Raji (cell line): ENCODE data around the gene MPST.

Experiments
- POLR2A ChIP-seq: IDR thresholded peaks from 2 replicates; pipeline ENCODE4 v1.6.1; 2011; ENCODE audit warnings: low read depth, low read length, control low read depth; ENCODE audit not compliant: insufficient read depth

MPST gene

DNA sequence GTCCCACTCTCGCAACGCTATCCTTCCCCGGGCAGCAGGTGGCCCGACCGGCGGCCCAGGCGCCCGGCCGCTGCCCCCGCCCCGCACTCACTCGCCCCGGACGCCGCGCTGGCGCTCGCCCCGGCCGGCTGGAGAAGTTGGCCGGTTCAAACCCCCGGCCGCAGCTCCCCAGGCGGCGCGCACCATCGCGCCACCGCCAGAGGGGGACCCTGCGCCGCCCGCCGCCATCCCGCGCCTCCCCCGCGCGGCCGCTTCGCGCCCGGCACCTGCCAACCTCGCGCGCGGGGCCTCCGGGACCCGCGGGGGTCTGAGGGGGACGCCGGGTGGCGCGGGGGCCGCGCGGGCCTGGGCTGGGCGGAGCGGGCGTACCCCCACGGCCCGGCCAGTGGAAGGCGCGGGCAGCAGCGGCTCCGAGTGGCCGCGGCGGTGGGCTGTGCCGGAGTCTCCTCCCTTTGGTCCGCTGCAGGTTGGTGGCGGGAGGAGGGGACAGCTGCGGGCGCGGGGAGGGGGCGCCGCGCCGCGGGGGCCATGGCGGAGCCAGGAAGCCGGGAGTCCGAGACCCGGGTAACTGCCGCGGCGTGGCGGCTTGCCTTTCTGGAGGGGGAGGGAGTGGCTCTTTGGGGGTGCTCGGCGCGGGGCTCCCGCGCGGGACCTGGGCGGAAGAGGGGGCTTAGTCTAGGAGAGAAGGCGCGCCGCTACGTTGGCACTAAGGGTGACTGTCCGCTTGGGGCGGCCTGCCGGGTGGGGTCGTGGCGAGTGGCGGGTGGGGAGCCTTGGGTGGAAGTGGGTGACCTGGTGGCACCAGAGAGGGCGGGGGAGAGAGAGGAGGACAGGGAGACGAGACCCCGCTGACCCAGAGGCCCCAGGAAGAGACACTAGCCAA is at the start of gene MPST, which contains the start of gene TST:
Gene MPST, plus strand, starts transcription at position 434 of the 883 bp plus-strand sequence. Its CDS starts 95 bp downstream, at position 529.
Gene TST, minus strand, starts transcription at position 139 of the 883 bp plus-strand sequence. CDS start 715 bp downstream, outside the sequence.
- peak; percentile 54 for TF ChIP-seq POLR2A

DNA sequence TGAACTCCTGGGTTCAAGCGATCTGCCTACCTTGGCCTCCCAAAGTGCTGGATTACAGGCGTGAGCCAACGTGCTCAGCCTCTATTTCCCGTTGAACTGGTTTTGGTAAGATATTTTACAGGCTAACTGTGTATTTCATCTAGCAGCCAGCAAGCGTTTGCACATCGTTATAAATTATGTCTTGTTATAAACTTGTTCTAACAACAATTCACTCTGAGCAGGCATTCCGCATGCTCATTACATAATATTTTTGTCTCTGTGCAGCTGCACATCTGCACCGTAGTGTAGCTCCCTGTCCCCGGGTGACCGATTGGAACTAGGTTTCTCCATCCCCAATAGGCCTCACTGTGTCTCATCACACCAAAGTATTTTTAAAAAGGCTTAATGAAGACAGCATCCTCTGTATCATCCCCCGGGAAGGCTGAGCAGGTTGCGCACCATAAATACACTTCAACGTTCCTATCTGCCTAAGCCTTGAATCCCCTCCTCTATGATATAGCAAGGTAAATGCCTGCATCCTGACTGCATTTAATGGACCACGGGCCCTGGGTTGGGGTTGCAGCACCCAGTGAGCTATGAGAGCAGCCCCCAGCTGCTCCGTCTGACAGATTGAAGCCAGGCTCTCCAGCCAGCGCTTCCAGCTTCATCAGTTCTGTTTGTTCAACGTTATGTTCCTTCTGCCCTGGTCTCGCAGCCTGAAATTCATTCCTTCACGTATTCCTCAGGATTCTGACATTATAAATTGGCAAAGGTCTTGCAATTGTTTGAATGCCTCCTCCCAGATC is 48.0 kb upstream of the MPST start:
- no peak for TF ChIP-seq POLR2A

DNA sequence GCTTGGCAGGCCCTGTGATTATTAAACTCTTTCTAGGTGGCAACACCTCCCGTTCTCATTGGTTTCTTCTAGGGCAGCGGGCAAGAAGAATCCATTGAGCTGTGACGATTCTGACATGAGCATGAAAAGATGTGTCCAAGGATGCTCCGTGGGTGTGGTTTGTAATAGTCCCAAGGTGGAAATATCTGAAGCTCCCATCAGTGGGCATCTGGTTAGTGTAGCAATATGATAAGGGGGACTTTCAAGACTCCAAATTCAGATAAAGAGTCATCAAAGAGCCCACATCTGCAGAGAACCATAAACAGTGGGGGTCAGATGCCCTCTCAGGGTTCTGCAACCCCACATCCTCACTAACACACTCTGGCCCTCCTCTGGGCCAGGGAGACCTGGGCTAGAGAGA is 42.9 kb upstream of the MPST start:
- TF ChIP-seq POLR2A, result no peak

DNA sequence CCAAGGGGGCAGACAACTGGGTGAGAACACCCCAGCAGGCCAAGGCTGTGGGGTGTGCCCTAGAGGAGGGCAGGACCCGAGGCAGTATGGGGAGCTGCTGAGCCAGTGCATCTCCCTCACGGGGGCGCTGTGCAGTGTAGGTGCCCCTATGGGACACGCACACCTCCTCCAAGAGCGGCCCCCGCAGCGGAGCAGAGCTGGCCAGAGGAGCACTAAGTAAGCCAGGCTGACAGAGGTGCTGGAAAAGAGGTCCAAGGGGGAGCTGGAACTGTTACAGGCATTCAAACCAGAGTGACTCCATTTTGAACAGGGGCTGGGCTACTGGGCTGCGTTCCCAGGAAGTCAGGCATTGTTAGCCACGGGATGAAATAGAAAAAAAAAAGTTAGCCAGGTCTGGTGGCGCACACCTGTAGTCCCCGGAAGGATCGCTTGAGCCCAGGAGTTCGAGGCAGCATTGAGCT is 42.1 kb upstream of the MPST start:
- TF ChIP-seq POLR2A, result no peak

DNA sequence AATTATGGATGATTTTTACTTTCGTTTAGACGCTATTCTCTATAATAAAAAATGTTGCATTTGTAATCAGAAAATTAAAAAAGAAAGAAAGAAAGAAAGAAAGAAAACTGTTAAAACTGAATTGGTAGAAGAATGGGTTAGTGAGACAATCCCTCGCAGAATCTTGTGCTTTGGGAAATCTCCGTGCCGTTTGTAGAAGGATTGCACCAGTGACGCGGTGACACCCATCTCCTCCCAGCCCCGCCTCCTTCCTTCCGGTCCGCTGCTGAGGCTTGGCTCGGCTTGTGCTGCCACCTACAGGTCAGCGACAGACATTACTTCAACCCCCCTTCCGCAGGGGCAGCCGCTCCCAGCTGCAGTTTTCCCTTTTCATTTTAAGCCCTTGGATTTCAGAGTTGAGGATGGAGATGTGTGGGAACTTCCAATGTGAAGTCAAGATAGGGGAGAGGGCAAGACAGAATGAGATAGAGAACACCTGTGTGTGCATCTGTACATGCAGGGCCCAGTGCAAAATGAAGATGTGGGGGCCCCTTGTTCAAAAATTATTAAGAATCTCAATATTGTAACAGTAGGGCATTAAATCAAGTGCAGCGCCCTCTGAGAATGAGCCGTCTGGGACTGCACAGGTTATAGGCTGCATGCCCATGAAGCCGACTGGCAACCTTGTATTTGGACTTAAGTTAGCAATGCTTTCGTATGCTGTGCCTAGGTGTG is 41.4 kb upstream of the MPST start:
- peak; percentile 37; the same call in 1 of the 2 replicates for TF ChIP-seq POLR2A

DNA sequence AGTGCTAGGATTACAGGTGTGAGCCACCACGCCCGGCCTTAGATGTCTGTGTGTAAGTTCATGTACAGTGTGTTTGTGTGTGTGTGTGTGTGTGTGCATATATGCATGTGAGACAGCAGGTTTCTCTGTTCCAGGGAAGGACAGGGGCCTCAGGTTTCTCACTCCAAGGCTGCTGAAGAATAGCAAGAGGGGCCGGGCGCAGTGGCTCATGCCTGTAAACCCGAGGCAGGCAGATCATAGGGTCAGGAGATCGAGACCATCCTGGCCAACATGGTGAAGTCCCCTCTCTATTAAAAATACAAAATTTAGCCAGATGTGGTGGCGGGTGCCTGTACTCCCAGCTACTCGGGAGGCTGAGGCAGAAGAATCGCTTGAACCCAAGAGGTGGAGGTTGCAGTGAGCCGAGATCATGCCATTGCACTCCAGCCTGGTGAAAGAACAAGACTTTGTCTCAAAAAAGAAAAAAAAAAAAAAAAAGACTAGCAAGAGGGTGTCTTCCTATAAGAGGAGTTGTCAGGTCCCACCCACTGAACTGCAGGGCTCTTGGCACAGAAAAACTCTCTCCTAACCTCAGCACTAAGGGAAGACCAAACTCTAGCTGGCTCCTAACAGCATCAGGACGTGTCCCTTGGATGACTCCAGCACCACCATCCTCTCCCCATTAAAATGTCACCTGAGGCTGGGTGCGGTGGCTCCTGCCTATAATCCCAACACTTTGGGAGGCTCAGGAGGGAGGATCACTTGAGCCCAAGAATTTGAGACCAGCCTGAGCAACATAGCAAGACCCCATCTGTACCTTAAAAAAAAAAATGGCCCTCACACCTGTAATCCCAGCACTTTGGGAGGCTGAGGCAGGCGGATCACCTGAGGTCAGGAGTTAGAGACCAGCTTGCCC is 40.3 kb upstream of the MPST start:
- TF ChIP-seq POLR2A, result no peak

DNA sequence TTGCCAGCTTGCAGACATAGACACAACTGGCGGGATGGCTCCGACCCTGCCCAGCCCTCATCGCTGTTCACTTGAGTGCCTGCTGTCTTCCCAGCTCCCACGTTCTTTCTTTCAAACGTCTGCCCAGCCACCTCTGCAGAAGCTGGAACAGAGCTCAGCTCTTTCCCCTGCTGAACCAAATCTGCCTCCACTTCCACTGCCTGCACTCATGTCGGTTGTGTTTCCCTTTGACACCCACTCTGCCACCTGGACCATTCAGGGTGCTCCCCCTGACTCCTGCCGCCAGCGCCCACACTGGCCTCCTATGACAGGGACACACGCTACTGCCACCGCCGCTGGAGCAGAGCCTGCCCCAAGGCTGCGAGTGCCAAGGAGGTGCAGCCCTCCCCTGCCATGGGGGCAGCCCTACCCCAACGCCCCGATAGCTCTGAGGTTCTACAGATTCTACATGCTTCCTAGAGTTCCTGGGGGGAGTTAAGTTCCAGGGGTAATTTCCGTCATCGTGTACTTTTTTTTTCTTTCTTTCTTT is 38.2 kb upstream of the MPST start:
- no peak for TF ChIP-seq POLR2A

DNA sequence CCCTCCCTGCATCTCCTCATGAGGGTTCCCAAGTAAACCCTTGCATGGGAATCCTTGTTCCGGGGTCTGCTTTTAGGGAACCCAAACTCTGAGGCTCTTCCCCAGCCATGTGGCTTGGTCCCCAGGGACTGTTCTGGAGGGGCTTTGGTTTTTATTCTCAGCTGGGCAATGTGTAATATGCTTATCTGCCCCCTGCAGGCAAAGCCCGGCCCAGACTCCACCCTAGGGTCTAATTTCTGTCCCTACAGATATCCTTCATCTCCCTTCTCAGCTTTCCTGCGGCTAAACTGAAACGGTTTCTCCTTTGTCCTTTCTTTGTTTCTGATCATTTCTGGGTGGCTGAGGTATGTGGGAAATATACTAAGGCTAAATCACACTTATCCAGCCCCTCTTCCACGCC is 37.4 kb upstream of the MPST start:
- TF ChIP-seq POLR2A, result no peak

DNA sequence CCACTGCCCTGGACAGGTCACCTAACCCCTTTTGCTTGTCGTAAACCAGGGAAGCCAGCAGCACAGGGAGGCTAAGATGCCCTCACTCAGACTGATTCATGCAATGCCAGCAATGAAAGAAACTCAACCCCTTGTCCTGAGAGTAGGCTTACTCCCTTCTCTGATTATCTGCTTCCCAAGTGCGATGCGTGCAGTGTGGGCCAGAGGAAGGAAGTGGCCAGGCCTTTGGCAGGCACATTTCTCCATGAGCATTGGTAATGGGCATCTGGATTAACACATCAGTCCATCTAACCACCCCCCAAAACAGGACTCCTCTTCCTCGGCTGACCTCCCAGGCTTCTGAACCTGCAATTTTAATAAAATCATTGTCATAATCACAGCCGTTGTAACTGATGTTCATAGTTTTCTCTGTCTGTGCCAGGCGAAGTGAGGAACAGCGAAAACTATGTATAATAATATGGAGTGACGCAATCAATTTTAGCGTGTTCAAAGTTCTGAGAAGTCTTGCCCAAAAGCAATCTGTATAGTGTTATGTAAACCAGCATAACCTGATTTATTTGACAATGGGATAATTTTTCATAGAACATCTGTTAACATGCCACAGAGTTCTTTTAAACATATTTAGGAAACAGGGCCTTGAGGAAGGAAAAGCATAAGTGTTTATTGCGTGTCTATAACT is 34.2 kb upstream of the MPST start:
- TF ChIP-seq POLR2A, result no peak

DNA sequence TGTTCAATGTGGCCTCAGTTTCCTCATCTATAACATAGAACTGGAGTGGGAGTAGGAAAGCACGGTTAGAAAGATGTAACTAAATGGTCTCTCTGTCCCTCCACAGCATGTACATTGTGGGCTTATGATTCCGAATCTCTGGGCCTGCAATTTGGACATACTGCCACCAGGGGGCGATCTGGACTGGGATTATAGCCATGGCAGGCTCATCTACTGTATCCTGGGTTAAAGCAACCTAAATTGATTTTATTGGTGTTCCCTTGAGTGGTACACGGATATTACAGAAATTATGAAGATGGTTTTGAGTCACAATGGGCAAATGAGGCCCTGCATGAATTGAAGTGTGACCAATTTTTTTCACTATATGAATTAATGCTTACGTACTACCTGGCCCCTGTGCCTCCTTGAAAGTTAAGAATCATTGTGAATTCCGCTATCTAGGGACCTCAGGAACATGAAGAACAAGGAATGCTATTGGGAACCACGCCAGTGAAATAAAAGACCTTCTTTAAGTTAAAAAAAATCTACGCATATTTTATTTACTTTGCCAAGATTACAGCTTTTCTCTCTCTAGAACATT is 33.2 kb upstream of the MPST start:
- no peak for TF ChIP-seq POLR2A

DNA sequence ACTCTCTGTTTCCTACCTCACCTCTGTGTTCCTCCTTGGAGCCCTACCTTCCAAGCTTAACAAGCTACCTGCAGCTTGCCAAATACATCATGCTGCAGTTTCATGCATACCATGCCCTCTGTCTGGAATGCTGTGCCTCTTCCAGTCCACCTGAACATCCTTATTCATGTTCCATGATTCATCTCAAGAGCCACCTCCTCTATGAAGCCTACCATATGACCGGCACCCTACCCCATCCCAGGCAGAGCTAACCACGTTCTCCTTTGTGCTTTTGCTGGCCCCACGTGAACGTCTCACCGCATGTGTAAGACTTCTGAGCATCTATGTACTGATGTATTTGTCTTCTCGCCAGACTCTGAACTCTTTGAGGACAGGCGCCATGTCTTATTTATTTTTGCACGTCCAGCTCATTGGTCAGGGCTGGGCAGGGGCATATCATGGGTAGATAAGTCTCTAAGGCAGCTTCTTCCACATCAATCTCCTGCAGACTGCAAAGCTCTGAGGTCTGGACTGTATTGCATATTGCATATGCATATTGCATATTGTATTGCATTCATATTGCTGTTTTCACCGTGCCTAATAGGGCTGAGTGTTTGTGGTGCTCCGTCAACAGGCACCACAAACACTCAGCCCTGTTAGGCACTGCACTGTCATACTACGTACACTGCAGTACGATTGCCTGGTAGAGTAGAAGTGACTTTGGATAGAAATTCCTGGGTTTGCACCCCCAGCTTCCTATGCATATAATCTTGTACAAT is 31.3 kb upstream of the MPST start:
- TF ChIP-seq POLR2A, result no peak

DNA sequence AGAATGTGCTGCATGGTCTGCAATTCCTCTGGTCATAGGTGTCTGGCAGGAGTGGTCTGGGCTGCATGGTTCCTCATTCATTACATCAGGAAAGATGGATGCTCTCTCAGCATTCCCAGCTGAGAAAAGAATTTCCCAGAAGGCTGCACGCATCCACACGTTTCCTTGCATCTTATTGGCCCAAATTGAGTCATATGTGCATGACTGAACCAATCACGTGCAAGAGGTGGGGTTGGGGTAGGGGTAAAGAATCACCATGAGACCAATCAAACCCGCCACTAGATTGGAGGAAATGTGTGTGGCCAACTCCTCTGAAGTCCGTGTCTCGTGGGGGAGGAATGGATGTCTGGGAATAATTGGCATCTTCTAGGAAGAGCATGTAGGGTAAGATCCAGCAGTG is 29.1 kb upstream of the MPST start:
- TF ChIP-seq POLR2A, result no peak

DNA sequence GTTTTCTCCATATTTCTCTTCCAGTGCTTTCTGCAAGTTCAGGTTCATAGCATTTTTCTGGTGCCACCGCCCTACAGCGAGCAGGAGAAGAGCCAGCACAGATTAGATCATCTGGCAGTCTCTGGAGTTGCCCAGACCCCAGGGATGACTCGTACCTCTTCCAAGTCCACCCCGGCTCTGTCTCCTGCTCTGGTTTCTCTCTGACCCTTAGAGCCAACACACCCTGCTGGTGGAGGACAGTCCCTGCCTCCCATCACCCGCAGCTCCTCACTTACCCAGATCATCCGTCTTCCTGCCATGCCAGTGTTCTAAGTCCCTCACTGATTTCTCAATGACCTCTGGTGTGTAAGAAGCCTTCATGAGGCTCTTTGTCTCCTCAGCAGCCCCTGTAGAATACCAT is 28.3 kb upstream of the MPST start:
- TF ChIP-seq POLR2A, result no peak

DNA sequence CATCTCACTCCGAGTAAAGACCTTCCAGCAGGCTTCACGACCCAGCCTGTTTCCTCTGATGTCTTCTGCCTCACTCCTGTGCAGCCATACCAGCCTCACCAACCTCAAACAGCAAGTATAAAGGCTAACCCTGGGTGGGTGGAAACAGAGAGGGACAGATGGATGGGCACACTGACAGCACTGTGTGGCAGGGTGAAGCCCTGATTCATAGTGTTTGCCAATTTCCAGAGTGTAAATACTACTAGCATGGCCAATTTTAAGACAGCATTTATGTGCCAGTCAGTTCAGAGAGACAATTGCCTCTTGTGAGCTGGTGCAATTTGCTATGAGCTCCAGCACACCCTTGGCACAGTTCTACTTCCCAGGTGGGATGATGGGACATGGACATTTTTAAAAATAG is 21.8 kb upstream of the MPST start:
- TF ChIP-seq POLR2A, result no peak
